IMR-90 (cell line): ENCODE data around the gene ALG8. TPM values are rescaled to one million over a fixed set of nuclear protein-coding genes. Genes with fewer than 3 reads are reported as not detected.

Experiments used
- ATAC-seq: fragments of 200-7000 bp; cut with Tn5 transposase; 2 replicates; pipeline ENCODE4 v1.9.1; 2020; ENCODE audit warnings: low read depth, mild to moderate bottlenecking, moderate library complexity
- BruUV-seq: library from RNA; stranded (reverse); fragments of 400-500 nt; replicated peaks from 2 replicates; lab custom pipeline; 2021; lab: Mats Ljungman, UMichigan
- CTCF ChIA-PET: fragments of 300-600 bp; formaldehyde crosslinking; extraction: SDS; loops from one replicate; lab custom pipeline; 2021; ENCODE audit warnings: antibody characterized with exemption; lab: Yijun Ruan, JAX
- POLR2A ChIA-PET: fragments of 300-600 bp; sonication (Branson Sonifier 250); formaldehyde crosslinking; loops from one replicate; lab custom pipeline; 2022; ENCODE audit warnings: antibody characterized with exemption; ENCODE audit not compliant: unreplicated experiment; lab: Charles Lee
- DNase-seq: peaks from one replicate; pipeline ENCODE4 v3.0.0; 2013
- H2AFZ ChIP-seq: replicated peaks from 2 replicates; pipeline ENCODE3; 2013; ENCODE audit warnings: low read length, mild to moderate bottlenecking; ENCODE audit not compliant: poor library complexity
- H2AK5ac ChIP-seq: 2 replicates; pipeline ENCODE4 v1.6.1; 2013; ENCODE audit warnings: low read depth, low read length, inconsistent platforms
- H2AK9ac ChIP-seq: replicated peaks from 2 replicates; pipeline ENCODE3; 2013; ENCODE audit warnings: mild to moderate bottlenecking, low read depth, low read length, moderate library complexity; ENCODE audit not compliant: poor library complexity
- H2BK120ac ChIP-seq: 2 replicates; pipeline ENCODE4 v1.6.1; 2013; ENCODE audit warnings: low read depth, low read length, inconsistent platforms
- H2BK15ac ChIP-seq: 3 replicates; pipeline ENCODE4 v1.6.1; 2013; ENCODE audit warnings: low read depth, low read length, inconsistent platforms
- H2BK20ac ChIP-seq: 2 replicates; pipeline ENCODE4 v1.6.1; 2013; ENCODE audit warnings: low read depth, mild to moderate bottlenecking, inconsistent platforms, low read length, moderate library complexity
- H2BK5ac ChIP-seq: 2 replicates; pipeline ENCODE4 v1.6.1; 2013; ENCODE audit warnings: mild to moderate bottlenecking, low read depth, low read length, inconsistent platforms; ENCODE audit not compliant: poor library complexity, severe bottlenecking
- H3K14ac ChIP-seq: replicated peaks from 2 replicates; pipeline ENCODE4 v1.6.1; 2013; ENCODE audit warnings: low read depth, low read length, inconsistent platforms
- H3K18ac ChIP-seq: 2 replicates; pipeline ENCODE4 v1.6.1; 2013; ENCODE audit warnings: low read depth, low read length, control low read depth
- H3K23ac ChIP-seq: 2 replicates; pipeline ENCODE4 v1.6.1; 2013; ENCODE audit warnings: low read depth, low read length, inconsistent platforms
- H3K27ac ChIP-seq: 2 replicates; pipeline ENCODE4 v1.5.1; 2013; ENCODE audit warnings: mild to moderate bottlenecking, control low read depth, low read length; ENCODE audit not compliant: insufficient read depth
- H3K27me3 ChIP-seq: 2 replicates; pipeline ENCODE4 v1.6.1; 2013; ENCODE audit warnings: low read length; ENCODE audit not compliant: control insufficient read depth, insufficient read depth
- H3K36me3 ChIP-seq: 2 replicates; pipeline ENCODE4 v1.6.1; 2013; ENCODE audit warnings: low read length, mixed read lengths; ENCODE audit not compliant: control insufficient read depth, insufficient read depth
- H3K4ac ChIP-seq: 2 replicates; pipeline ENCODE4 v1.6.1; 2013; ENCODE audit warnings: low read depth, low read length, inconsistent platforms
- H3K4me1 ChIP-seq: 2 replicates; pipeline ENCODE4 v1.6.1; 2013; ENCODE audit warnings: low read length, mixed read lengths; ENCODE audit not compliant: control insufficient read depth, insufficient read depth
- H3K4me2 ChIP-seq: 2 replicates; pipeline ENCODE4 v1.6.1; 2013; ENCODE audit warnings: low read depth, mild to moderate bottlenecking, control low read depth, low read length, moderate library complexity
- H3K4me3 ChIP-seq: 2 replicates; pipeline ENCODE4 v1.5.1; 2013; ENCODE audit warnings: low read depth, mild to moderate bottlenecking, control low read depth, low read length, moderate library complexity; ENCODE audit not compliant: insufficient read depth
- H3K56ac ChIP-seq: 2 replicates; pipeline ENCODE4 v1.6.1; 2013; ENCODE audit warnings: low read length, inconsistent platforms; ENCODE audit not compliant: insufficient read depth; ENCODE audit errors: extremely low read depth
- H3K79me1 ChIP-seq, 2 experiments: 2 replicates each; pipeline ENCODE4 v1.6.1; 2013; ENCODE audit warnings: low read length in 2 of 2, inconsistent platforms in 1 of 2, low read depth in 1 of 2
- H3K9ac ChIP-seq: 2 replicates; pipeline ENCODE4 v1.6.1; 2013; ENCODE audit warnings: low read depth, low read length, control low read depth
- H3K9me1 ChIP-seq: 2 replicates; pipeline ENCODE4 v1.6.1; 2013; ENCODE audit warnings: low read length, inconsistent platforms; ENCODE audit not compliant: insufficient read depth
- H3K9me3 ChIP-seq: 2 replicates; pipeline ENCODE4 v1.6.1; 2013; ENCODE audit warnings: low read length; ENCODE audit not compliant: control insufficient read depth, insufficient read depth
- H4K20me1 ChIP-seq: 2 replicates; pipeline ENCODE4 v1.6.1; 2013; ENCODE audit warnings: low read length, inconsistent platforms; ENCODE audit not compliant: insufficient read depth
- H4K5ac ChIP-seq: 2 replicates; pipeline ENCODE4 v1.6.1; 2013; ENCODE audit warnings: mild to moderate bottlenecking, low read depth, low read length, control low read depth
- H4K8ac ChIP-seq, 2 experiments: 2 replicates each; pipeline ENCODE4 v1.6.1; 2013; ENCODE audit warnings: low read depth in 2 of 2, low read length in 2 of 2, control low read depth in 1 of 2, inconsistent platforms in 1 of 2
- H4K91ac ChIP-seq: 2 replicates; pipeline ENCODE4 v1.6.1; 2013; ENCODE audit warnings: low read depth, low read length, inconsistent platforms; ENCODE audit not compliant: insufficient read depth
- CHD1 ChIP-seq: IDR thresholded peaks from 2 replicates; pipeline ENCODE4 v1.6.1; 2012; ENCODE audit warnings: low read depth, low read length, improper control_type of control experiment
- FOS ChIP-seq: fragments of 150-350 bp; IDR thresholded peaks from 2 replicates; pipeline ENCODE4 v1.6.1; 2016; ENCODE audit warnings: low read depth, low read length
- MAFK ChIP-seq: IDR thresholded peaks from 2 replicates; pipeline ENCODE4 v1.6.1; 2012; ENCODE audit warnings: low read depth, low read length, improper control_type of control experiment
- MXI1 ChIP-seq: IDR thresholded peaks from 2 replicates; pipeline ENCODE4 v1.6.1; 2012; ENCODE audit warnings: low read depth, mild to moderate bottlenecking, low read length, moderate library complexity, borderline replicate concordance
- RCOR1 ChIP-seq: IDR thresholded peaks from 2 replicates; pipeline ENCODE4 v1.6.1; 2012; ENCODE audit warnings: mild to moderate bottlenecking, low read length, improper control_type of control experiment; ENCODE audit not compliant: insufficient replicate concordance
- RFX5 ChIP-seq: IDR thresholded peaks from 2 replicates; pipeline ENCODE4 v1.8.0; 2012; ENCODE audit warnings: low read depth, mild to moderate bottlenecking, low read length, moderate library complexity
- WGBS, 2 experiments: methylation state at CpG; one replicate each; pipeline versions ENCODE4 v1.1.5 to v1.1.7; 2013; ENCODE audit warnings: missing lambda C conversion rate in 2 of 2; ENCODE audit not compliant: insufficient read length in 1 of 2; ENCODE audit errors: extremely low coverage in 2 of 2; 5-methylcytosine and 5-hydroxymethylcytosine counted together
- dilution Hi-C: fragments of 300-500 bp; cut with HindIII; formaldehyde crosslinking; loops from one replicate; pipeline ENCODE4 v1.14.3; 2018; ENCODE audit warnings: low sequenced_read_pairs; ENCODE audit not compliant: unreplicated experiment
- in situ Hi-C: fragments of 300-500 bp; cut with MboI; formaldehyde crosslinking; loops from 3 replicates; pipeline ENCODE4 v1.14.3; 2019; ENCODE audit warnings: low sequenced_read_pairs, inconsistent platforms, mixed read lengths
- intact Hi-C: fragments of 100-400 bp; cut with micrococcal nuclease; formaldehyde crosslinking; loops from 2 replicates; pipeline ENCODE4 v1.10.0; 2022
- polyA plus RNA-seq, 3 experiments: library from polyadenylated mRNA; depleted of rRNA; stranded (reverse); fragments of >200 nt; gene quantifications; 2 replicates each; pipeline ENCODE4 v1.2.3, GENCODE V29; 2012; ENCODE audit warnings: low replicate concordance in 1 of 3
- total RNA-seq: library from RNA; depleted of rRNA; stranded (reverse); fragments of >200 nt; gene quantifications from 2 replicates; pipeline ENCODE4 v1.2.3, GENCODE V29; 2012
- TF ChIP-seq, protein P1 (sequence below): fragments of 150-350 bp; IDR thresholded peaks from 2 replicates; pipeline ENCODE4 v1.6.1; 2017; ENCODE audit warnings: mild to moderate bottlenecking, antibody characterized with exemption, low read length, low read depth
- TF ChIP-seq, protein P2 (sequence below): conservative IDR thresholded peaks from 2 replicates; pipeline ENCODE4 v1.5.1; 2012; ENCODE audit warnings: mild to moderate bottlenecking, low read depth, low read length, improper control_type of control experiment

ALG8 gene
- total and polyA plus RNA-seq, 2 of the 4 experiments (the other 2 are of a cell fraction), result 27.8 to 31.8 TPM

GRCh38 chr11:78150346-78150745 is 10.9 kb upstream of the ALG8 start:
- no peak for ATAC-seq

More at GRCh38 chr11:78150346-78150745, 10.9 kb upstream of the ALG8 start:
- CTCF ChIA-PET, result interaction anchor here (0.7 to 2.4 kb wide), 7 partner anchors 9 to 414 kb away, joined by 3 to 11 read pairs (median 5); partner anchors contain the start of genes KCTD21 and USP35
- no peak overlapping the region for H2AK5ac ChIP-seq
- H3K18ac ChIP-seq, result no peak overlapping the region
- H3K27ac ChIP-seq, result no peak overlapping the region
- no peak overlapping the region for H2BK5ac ChIP-seq
- H4K5ac ChIP-seq, result no peak overlapping the region
- H2BK15ac ChIP-seq, result no peak overlapping the region
- no peak overlapping the region for H3K4ac ChIP-seq
- DNase-seq, result no peak
- no peak overlapping the region for H3K14ac ChIP-seq
- in situ Hi-C loops (loop anchor here (5.0 kb wide), 1 partner anchor 417 kb away; no protein-coding TSS in a partner anchor), dilution Hi-C loops (no loop called here), intact Hi-C loops (no loop called here)
- TF ChIP-seq CHD1 (no peak), FOS (no peak), MAFK (no peak), RCOR1 (no peak), RFX5 (no peak), MXI1 (no peak)
- TF ChIP-seq, protein P1, sequence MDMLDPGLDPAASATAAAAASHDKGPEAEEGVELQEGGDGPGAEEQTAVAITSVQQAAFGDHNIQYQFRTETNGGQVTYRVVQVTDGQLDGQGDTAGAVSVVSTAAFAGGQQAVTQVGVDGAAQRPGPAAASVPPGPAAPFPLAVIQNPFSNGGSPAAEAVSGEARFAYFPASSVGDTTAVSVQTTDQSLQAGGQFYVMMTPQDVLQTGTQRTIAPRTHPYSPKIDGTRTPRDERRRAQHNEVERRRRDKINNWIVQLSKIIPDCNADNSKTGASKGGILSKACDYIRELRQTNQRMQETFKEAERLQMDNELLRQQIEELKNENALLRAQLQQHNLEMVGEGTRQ, result no peak
- TF ChIP-seq, protein P2, sequence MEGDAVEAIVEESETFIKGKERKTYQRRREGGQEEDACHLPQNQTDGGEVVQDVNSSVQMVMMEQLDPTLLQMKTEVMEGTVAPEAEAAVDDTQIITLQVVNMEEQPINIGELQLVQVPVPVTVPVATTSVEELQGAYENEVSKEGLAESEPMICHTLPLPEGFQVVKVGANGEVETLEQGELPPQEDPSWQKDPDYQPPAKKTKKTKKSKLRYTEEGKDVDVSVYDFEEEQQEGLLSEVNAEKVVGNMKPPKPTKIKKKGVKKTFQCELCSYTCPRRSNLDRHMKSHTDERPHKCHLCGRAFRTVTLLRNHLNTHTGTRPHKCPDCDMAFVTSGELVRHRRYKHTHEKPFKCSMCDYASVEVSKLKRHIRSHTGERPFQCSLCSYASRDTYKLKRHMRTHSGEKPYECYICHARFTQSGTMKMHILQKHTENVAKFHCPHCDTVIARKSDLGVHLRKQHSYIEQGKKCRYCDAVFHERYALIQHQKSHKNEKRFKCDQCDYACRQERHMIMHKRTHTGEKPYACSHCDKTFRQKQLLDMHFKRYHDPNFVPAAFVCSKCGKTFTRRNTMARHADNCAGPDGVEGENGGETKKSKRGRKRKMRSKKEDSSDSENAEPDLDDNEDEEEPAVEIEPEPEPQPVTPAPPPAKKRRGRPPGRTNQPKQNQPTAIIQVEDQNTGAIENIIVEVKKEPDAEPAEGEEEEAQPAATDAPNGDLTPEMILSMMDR, result no peak
- POLR2A ChIA-PET, result no interaction called here
- H4K20me1 ChIP-seq, result no peaks in the 10 kb centered on the region
- H3K4me3 ChIP-seq, result no peak overlapping the region
- no peak overlapping the region for H2BK20ac ChIP-seq
- no CpG with 5 or more reads among the region's 4 CpGs for WGBS, 2 experiments
- no peak overlapping the region for H2AK9ac ChIP-seq
- H3K4me1 ChIP-seq, result no peaks in the 10 kb centered on the region
- BruUV-seq, result no TSS peak
- H2AFZ ChIP-seq, result no peak overlapping the region
- H3K9me3 ChIP-seq, result no peaks in the 10 kb centered on the region
- H3K23ac ChIP-seq, result no peak overlapping the region
- H4K8ac ChIP-seq, result no peak overlapping the region
- no peak overlapping the region for H3K4me2 ChIP-seq
- H3K56ac ChIP-seq, result no peak overlapping the region
- H3K79me1 ChIP-seq, result no peaks in the 10 kb centered on the region
- no peaks in the 10 kb centered on the region for H3K9me1 ChIP-seq
- H3K36me3 ChIP-seq, result no peaks in the 10 kb centered on the region
- H3K9ac ChIP-seq, result no peak overlapping the region
- H2BK120ac ChIP-seq, result no peak overlapping the region
- H3K27me3 ChIP-seq, result no peaks in the 10 kb centered on the region
- no peak overlapping the region for H4K91ac ChIP-seq
